IMR-90 (cell line): ENCODE results near the gene KLHL3. TPM values are rescaled to one million over a fixed set of nuclear protein-coding genes. Genes with fewer than 3 reads are reported as not detected.

Experiments
- ATAC-seq: fragments of 200-7000 bp; cut with Tn5 transposase; 2 replicates; pipeline ENCODE4 v1.9.1; 2020; ENCODE audit warnings: low read depth, mild to moderate bottlenecking, moderate library complexity
- BruUV-seq: library from RNA; stranded (reverse); fragments of 400-500 nt; replicated peaks from 2 replicates; lab custom pipeline; 2021; lab: Mats Ljungman, UMichigan
- CTCF ChIA-PET: fragments of 300-600 bp; formaldehyde crosslinking; extraction: SDS; loops from one replicate; lab custom pipeline; 2021; ENCODE audit warnings: antibody characterized with exemption; lab: Yijun Ruan, JAX
- POLR2A ChIA-PET: fragments of 300-600 bp; sonication (Branson Sonifier 250); formaldehyde crosslinking; loops from one replicate; lab custom pipeline; 2022; ENCODE audit warnings: antibody characterized with exemption; ENCODE audit not compliant: unreplicated experiment; lab: Charles Lee
- DNase-seq: peaks from one replicate; pipeline ENCODE4 v3.0.0; 2013
- H2AFZ ChIP-seq: replicated peaks from 2 replicates; pipeline ENCODE3; 2013; ENCODE audit warnings: low read length, mild to moderate bottlenecking; ENCODE audit not compliant: poor library complexity
- H2AK5ac ChIP-seq: 2 replicates; pipeline ENCODE4 v1.6.1; 2013; ENCODE audit warnings: low read depth, low read length, inconsistent platforms
- H2AK9ac ChIP-seq: replicated peaks from 2 replicates; pipeline ENCODE3; 2013; ENCODE audit warnings: mild to moderate bottlenecking, low read depth, low read length, moderate library complexity; ENCODE audit not compliant: poor library complexity
- H2BK120ac ChIP-seq: 2 replicates; pipeline ENCODE4 v1.6.1; 2013; ENCODE audit warnings: low read depth, low read length, inconsistent platforms
- H2BK15ac ChIP-seq: 3 replicates; pipeline ENCODE4 v1.6.1; 2013; ENCODE audit warnings: low read depth, low read length, inconsistent platforms
- H2BK20ac ChIP-seq: 2 replicates; pipeline ENCODE4 v1.6.1; 2013; ENCODE audit warnings: low read depth, mild to moderate bottlenecking, inconsistent platforms, low read length, moderate library complexity
- H2BK5ac ChIP-seq: 2 replicates; pipeline ENCODE4 v1.6.1; 2013; ENCODE audit warnings: mild to moderate bottlenecking, low read depth, low read length, inconsistent platforms; ENCODE audit not compliant: poor library complexity, severe bottlenecking
- H3K14ac ChIP-seq: replicated peaks from 2 replicates; pipeline ENCODE4 v1.6.1; 2013; ENCODE audit warnings: low read depth, low read length, inconsistent platforms
- H3K18ac ChIP-seq: 2 replicates; pipeline ENCODE4 v1.6.1; 2013; ENCODE audit warnings: low read depth, low read length, control low read depth
- H3K23ac ChIP-seq: 2 replicates; pipeline ENCODE4 v1.6.1; 2013; ENCODE audit warnings: low read depth, low read length, inconsistent platforms
- H3K27ac ChIP-seq: 2 replicates; pipeline ENCODE4 v1.5.1; 2013; ENCODE audit warnings: mild to moderate bottlenecking, control low read depth, low read length; ENCODE audit not compliant: insufficient read depth
- H3K27me3 ChIP-seq: 2 replicates; pipeline ENCODE4 v1.6.1; 2013; ENCODE audit warnings: low read length; ENCODE audit not compliant: control insufficient read depth, insufficient read depth
- H3K36me3 ChIP-seq: 2 replicates; pipeline ENCODE4 v1.6.1; 2013; ENCODE audit warnings: low read length, mixed read lengths; ENCODE audit not compliant: control insufficient read depth, insufficient read depth
- H3K4ac ChIP-seq: 2 replicates; pipeline ENCODE4 v1.6.1; 2013; ENCODE audit warnings: low read depth, low read length, inconsistent platforms
- H3K4me1 ChIP-seq: 2 replicates; pipeline ENCODE4 v1.6.1; 2013; ENCODE audit warnings: low read length, mixed read lengths; ENCODE audit not compliant: control insufficient read depth, insufficient read depth
- H3K4me2 ChIP-seq: 2 replicates; pipeline ENCODE4 v1.6.1; 2013; ENCODE audit warnings: low read depth, mild to moderate bottlenecking, control low read depth, low read length, moderate library complexity
- H3K4me3 ChIP-seq: 2 replicates; pipeline ENCODE4 v1.5.1; 2013; ENCODE audit warnings: low read depth, mild to moderate bottlenecking, control low read depth, low read length, moderate library complexity; ENCODE audit not compliant: insufficient read depth
- H3K56ac ChIP-seq: 2 replicates; pipeline ENCODE4 v1.6.1; 2013; ENCODE audit warnings: low read length, inconsistent platforms; ENCODE audit not compliant: insufficient read depth; ENCODE audit errors: extremely low read depth
- H3K79me1 ChIP-seq, 2 experiments: 2 replicates each; pipeline ENCODE4 v1.6.1; 2013; ENCODE audit warnings: low read length in 2 of 2, inconsistent platforms in 1 of 2, low read depth in 1 of 2
- H3K9ac ChIP-seq: 2 replicates; pipeline ENCODE4 v1.6.1; 2013; ENCODE audit warnings: low read depth, low read length, control low read depth
- H3K9me1 ChIP-seq: 2 replicates; pipeline ENCODE4 v1.6.1; 2013; ENCODE audit warnings: low read length, inconsistent platforms; ENCODE audit not compliant: insufficient read depth
- H3K9me3 ChIP-seq: 2 replicates; pipeline ENCODE4 v1.6.1; 2013; ENCODE audit warnings: low read length; ENCODE audit not compliant: control insufficient read depth, insufficient read depth
- H4K20me1 ChIP-seq: 2 replicates; pipeline ENCODE4 v1.6.1; 2013; ENCODE audit warnings: low read length, inconsistent platforms; ENCODE audit not compliant: insufficient read depth
- H4K5ac ChIP-seq: 2 replicates; pipeline ENCODE4 v1.6.1; 2013; ENCODE audit warnings: mild to moderate bottlenecking, low read depth, low read length, control low read depth
- H4K8ac ChIP-seq, 2 experiments: 2 replicates each; pipeline ENCODE4 v1.6.1; 2013; ENCODE audit warnings: low read depth in 2 of 2, low read length in 2 of 2, control low read depth in 1 of 2, inconsistent platforms in 1 of 2
- H4K91ac ChIP-seq: 2 replicates; pipeline ENCODE4 v1.6.1; 2013; ENCODE audit warnings: low read depth, low read length, inconsistent platforms; ENCODE audit not compliant: insufficient read depth
- CEBPB ChIP-seq: IDR thresholded peaks from 2 replicates; pipeline ENCODE4 v1.6.1; 2012; ENCODE audit warnings: low read depth, low read length, improper control_type of control experiment
- USF2 ChIP-seq: fragments of 150-350 bp; IDR thresholded peaks from 2 replicates; pipeline ENCODE4 v1.6.1; 2017; ENCODE audit warnings: mild to moderate bottlenecking, antibody characterized with exemption, low read length, low read depth
- WGBS, 2 experiments: methylation state at CpG; one replicate each; pipeline versions ENCODE4 v1.1.5 to v1.1.7; 2013; ENCODE audit warnings: missing lambda C conversion rate in 2 of 2; ENCODE audit not compliant: insufficient read length in 1 of 2; ENCODE audit errors: extremely low coverage in 2 of 2; 5-methylcytosine and 5-hydroxymethylcytosine counted together
- dilution Hi-C: fragments of 300-500 bp; cut with HindIII; formaldehyde crosslinking; loops from one replicate; pipeline ENCODE4 v1.14.3; 2018; ENCODE audit warnings: low sequenced_read_pairs; ENCODE audit not compliant: unreplicated experiment
- in situ Hi-C: fragments of 300-500 bp; cut with MboI; formaldehyde crosslinking; loops from 3 replicates; pipeline ENCODE4 v1.14.3; 2019; ENCODE audit warnings: low sequenced_read_pairs, inconsistent platforms, mixed read lengths
- intact Hi-C: fragments of 100-400 bp; cut with micrococcal nuclease; formaldehyde crosslinking; loops from 2 replicates; pipeline ENCODE4 v1.10.0; 2022
- polyA plus RNA-seq, 3 experiments: library from polyadenylated mRNA; depleted of rRNA; stranded (reverse); fragments of >200 nt; gene quantifications; 2 replicates each; pipeline ENCODE4 v1.2.3, GENCODE V29; 2012; ENCODE audit warnings: low replicate concordance in 1 of 3
- total RNA-seq: library from RNA; depleted of rRNA; stranded (reverse); fragments of >200 nt; gene quantifications from 2 replicates; pipeline ENCODE4 v1.2.3, GENCODE V29; 2012

The KLHL3 gene
- total and polyA plus RNA-seq, 2 of the 4 experiments (the other 2 are of a cell fraction): 2.3 to 4.1 TPM

GRCh38 chr5:137622850-137623249 is 113.0 kb downstream of the KLHL3 start:
- no peaks in the 10 kb centered on the region for H3K79me1 ChIP-seq
- H4K8ac ChIP-seq: no peak overlapping the region
- peaks cover 4% of the 10 kb centered on the region; the same call in 1 of the 2 replicates for H3K9me1 ChIP-seq
- H3K36me3 ChIP-seq: no peaks in the 10 kb centered on the region
- TF ChIP-seq USF2 (peak; percentile 20; the same call in 1 of the 2 replicates), CEBPB (no peak)
- DNase-seq (no peak), ATAC-seq (no peak)
- no peak overlapping the region for H3K9ac ChIP-seq
- ChIA-PET POLR2A (no interaction called here), CTCF (no interaction called here)
- in situ Hi-C loops: no loop called here
- H2BK15ac ChIP-seq: no peak overlapping the region
- no peak overlapping the region for H3K4ac ChIP-seq
- H2BK20ac ChIP-seq: no peak overlapping the region
- H3K56ac ChIP-seq: no peak overlapping the region
- WGBS, 2 experiments: no CpG with 5 or more reads among the region's 5 CpGs
- H3K14ac ChIP-seq: no peak overlapping the region
- H2AK5ac ChIP-seq: no peak overlapping the region
- dilution Hi-C loops: no loop called here
- H2AFZ ChIP-seq: no peak overlapping the region
- H4K91ac ChIP-seq: no peak overlapping the region
- no peak overlapping the region for H3K27ac ChIP-seq
- H3K4me3 ChIP-seq: no peak overlapping the region
- H3K9me3 ChIP-seq: no peaks in the 10 kb centered on the region
- intact Hi-C loops: no loop called here
- no peak overlapping the region for H4K5ac ChIP-seq
- no peak overlapping the region for H3K23ac ChIP-seq
- no TSS peak for BruUV-seq
- no peak overlapping the region for H2AK9ac ChIP-seq
- H2BK5ac ChIP-seq: no peak overlapping the region
- no peak overlapping the region for H3K18ac ChIP-seq
- no peak overlapping the region for H3K4me2 ChIP-seq
- H3K27me3 ChIP-seq: no peaks in the 10 kb centered on the region
- H2BK120ac ChIP-seq: no peak overlapping the region
- H4K20me1 ChIP-seq: no peaks in the 10 kb centered on the region
- H3K4me1 ChIP-seq: peaks cover 4% of the 10 kb centered on the region
